OCI-LY1 (cell line): ENCODE results near the gene NFIB.

Source experiments
- CTCF ChIP-seq: fragments of 200-600 bp; sonication (generic), shearing (Covaris generic); IDR thresholded peaks from 2 replicates; pipeline ENCODE4 v1.5.1; 2017; ENCODE audit warnings: mild to moderate bottlenecking, antibody characterized with exemption, low read length, moderate library complexity, mixed read lengths
- EZH2 ChIP-seq: fragments of 200-600 bp; sonication (generic), shearing (Covaris generic); IDR thresholded peaks from 2 replicates; pipeline ENCODE4 v1.8.0; 2017; ENCODE audit warnings: borderline replicate concordance, mixed run types, mild to moderate bottlenecking, antibody characterized with exemption, low read length, moderate library complexity, mixed read lengths

- TF ChIP-seq CTCF (no peak), EZH2 (no peak)
Measured at GRCh38 chr9:14052359-14052758, 261.6 kb downstream of the NFIB start.
